ENCODE results near the gene CACNG3.
A peak's percentile ranks its signal among the peaks of the same experiment; 100 is the strongest.
"Not testable (repeated sequence)": the region's sequence is repeated elsewhere in the genome, so short reads cannot be mapped to it uniquely, and the experiment has no call there.

CACNG3 gene

DNA sequence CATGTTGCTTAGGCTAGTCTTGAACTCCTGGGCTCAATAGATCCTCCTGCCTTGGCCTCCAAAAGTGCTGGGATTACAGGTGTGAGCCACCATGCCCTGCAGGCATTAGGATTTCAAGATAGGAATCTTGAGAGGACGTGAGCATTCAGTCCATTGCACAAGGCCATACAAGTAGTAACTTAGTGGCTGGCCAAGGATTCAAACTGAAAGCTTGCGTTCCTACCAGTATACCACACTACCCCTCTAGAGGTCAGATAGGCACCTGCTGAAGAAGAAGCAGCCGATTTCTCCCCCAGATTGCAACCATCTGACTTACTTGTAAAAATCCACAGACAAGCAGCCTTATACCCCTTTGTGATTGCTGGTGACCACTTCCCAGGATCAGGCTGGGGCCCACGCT is 80.9 kb downstream of the CACNG3 start:
- DNase-seq = no peak

DNA sequence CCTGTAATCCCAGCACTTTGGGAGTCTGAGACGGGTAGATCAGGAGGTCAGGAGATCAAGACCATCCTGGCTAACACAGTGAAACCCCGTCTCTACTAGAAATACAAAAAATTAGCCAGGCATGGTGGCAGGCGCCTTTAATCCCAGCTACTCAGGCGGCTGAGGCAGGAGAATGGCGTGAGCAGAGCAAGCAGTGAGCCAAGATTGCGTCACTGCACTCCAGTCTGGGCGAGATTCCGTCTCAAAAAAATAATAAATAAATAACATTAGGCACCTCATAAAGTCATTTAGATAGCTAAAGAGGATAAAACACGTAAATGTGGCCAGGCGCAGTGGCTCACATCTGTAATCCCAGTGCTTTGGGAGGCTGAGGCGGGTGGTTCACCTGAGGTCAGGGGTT is 87.7 kb downstream of the CACNG3 start:
- not testable (repeated sequence) for DNase-seq

DNA sequence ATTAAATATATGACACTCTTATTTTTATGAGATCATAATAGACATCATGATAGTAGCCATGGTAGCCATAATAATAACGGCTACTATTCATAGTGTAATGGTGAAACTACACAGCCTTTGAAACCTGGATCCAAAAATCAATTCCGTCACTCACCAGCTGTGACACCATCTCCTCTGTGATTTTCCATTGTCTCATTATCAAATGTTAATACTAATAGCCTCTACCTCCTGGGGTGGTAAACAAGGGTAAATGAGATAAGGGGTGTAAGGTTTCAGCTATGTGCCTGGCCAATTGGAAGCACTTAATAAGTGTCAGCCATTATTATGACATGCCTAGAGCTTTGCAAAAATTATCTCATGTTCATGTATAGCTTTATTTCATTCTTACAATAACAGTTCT is 88.6 kb downstream of the CACNG3 start:
- peak; percentile 6 for DNase-seq

DNA sequence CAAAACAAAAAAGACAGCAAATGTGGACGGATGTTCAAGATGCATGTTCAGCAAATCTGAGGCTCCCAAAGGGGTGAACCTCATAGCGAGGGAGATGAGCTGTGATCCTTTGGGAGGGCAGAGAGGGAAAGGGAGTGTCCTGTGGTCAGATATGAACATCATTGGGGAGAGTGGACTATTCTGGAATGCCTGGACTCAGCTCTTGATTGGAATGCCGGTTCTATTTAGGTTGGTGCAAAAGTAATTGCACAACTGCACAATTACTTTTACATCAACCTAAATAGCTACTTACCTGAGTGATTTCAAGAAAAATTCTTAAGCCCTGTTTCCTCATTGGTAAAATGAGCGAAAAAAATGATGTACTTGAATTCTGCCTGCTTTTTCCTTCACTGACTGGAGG is 89.6 kb downstream of the CACNG3 start:
- DNase-seq = no peak

DNA sequence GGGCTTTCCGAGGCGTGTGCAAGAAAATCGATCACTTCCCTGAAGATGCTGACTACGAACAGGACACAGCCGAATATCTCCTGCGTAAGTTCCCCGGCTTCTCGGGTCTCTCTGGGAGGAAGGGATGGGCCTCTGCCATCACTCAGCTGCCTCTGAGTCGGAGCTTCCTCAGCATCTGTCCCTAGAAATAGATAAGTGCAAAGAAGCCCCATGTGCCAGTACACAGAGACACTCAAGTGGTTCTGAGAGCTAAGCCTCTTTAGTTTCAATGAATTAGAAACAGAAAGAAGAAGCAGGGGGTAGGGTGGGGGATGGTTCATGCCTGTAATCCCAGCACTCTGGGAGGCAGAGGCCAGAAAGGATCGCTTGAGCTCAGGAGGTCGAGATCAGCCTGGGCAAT is 90.6 kb downstream of the CACNG3 start:
- DNase-seq = no peak

DNA sequence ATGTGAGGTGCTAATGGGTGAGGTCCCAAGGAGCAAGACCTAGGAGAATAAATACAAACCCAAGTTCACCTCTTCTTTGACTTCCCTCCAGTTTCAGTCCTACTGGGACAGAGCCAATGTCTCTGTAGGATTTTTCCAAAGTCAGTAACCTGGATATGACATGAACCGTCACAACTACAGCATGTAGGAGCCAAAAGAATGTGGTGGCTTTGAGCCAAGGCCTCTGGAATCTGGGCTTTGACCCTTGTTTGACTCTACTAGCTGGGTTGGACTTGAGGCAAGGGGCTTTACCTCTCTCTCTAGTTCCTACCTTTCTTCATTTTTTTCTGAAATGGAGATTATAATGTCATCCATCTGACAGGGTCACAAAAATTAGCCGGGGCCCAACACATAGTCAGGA is 91.4 kb downstream of the CACNG3 start:
- no peak for DNase-seq

DNA sequence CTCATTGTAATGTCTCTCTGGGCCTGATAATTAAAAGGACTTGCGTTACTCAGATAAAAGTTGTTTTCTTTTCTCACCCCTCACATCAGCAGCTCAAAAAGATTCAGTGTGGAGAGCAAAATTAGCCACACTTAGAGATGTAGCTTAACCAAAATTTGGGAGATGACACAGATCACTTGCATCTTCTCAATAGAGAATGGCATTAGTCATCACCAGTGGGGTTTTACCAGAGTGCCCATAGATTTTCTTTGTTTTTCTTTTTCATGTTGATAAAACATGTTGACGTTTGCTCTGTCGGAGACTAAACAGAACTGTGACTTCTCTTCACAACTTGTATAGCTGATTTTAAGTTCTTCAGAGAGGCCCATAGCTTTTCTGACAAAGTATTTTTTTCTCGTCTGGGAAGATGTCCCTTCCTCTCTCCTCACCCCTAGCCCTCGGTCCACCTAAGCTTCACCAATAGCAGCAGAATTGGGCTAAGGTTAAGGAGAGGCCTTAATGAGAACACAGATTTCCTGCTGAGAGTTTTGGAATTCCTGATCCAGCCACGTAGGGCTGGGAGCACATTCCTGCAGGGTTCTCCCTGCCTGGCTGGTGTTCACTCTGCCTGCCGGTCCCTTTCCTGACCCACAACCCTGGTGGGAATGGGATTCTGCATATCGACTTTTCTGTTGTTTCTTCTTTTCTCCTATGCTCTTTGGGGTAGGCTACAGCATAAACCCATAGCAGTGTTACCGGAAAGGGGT is 92.6 kb downstream of the CACNG3 start:
- no peak for DNase-seq

DNA sequence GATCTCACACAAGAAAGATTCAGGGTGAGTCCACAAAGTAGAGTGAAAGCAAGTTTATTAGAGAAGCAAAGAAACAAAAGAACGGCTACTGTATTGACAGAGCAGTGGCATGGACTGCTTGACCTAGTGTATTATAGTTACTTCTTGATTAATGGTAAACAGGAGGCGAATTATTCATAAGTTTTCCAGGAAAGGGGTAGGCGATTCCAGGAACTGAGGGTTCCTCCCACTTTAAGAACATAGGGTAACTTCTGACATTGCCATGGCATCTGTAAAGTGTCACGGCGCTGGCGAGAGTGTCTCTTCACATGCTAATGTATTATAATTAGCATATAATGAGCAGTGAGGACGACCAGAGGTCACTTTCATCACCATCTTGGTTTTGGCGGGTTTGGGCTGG is 93.2 kb downstream of the CACNG3 start:
- DNase-seq = no peak

DNA sequence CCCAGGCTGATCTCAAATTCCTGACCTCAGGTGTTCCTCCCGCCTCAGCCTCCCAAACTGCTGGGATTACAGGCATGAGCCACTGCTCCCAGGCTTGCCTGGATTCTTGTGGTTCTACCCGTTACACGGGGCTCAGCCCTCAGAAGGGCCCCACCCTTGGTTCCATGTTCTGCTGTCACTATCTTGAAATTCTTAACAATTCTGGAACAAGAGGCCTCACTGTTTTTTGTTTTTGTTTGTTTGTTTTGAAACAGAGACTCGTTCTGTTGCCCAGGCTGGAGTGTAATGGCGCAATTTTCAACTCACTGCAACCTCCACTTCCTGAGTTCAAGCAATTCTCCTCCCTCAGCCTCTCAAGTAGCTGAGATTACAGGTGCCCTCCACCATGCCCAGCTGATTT is 96.6 kb downstream of the CACNG3 start:
- no peak for DNase-seq

DNA sequence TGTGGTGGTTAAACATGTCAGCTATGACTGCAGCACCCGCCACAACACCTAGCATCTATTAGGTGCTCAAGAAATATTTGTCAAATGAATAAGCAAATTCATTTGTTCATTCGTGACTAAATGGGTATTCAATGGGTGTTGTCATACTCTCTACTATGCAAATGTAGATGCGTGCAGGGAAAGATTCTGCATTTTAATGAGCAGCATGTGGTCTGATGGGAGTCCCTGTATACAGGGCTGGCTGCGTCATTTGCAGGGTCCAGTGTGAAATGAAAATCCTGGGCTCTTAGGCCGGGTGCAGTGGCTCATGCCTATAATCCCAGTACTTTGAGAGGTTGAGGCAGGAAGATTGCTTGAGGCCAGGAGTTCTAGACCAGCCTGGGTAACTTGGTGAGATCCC is 97.5 kb downstream of the CACNG3 start:
- DNase-seq = no peak

DNA sequence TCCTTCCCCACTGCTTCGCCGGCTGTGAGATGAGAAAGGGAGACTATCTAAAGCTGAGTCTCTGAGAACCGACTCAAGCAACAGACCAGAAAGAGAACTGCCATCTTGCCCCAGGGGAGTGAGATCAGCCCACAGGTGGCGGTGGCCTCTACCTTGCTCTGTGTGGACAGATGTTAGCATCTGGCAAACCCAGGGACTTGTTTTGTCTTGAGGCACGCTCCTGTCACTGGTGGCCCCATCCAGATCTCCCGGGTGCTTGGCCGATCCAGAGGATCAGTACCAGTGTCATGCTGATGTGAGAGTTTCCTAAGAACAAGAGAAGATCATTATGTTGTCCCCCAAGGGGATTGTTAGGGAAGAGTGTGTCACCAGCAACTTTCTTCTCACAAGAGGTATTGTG is 101.4 kb downstream of the CACNG3 start:
- no peak for DNase-seq

DNA sequence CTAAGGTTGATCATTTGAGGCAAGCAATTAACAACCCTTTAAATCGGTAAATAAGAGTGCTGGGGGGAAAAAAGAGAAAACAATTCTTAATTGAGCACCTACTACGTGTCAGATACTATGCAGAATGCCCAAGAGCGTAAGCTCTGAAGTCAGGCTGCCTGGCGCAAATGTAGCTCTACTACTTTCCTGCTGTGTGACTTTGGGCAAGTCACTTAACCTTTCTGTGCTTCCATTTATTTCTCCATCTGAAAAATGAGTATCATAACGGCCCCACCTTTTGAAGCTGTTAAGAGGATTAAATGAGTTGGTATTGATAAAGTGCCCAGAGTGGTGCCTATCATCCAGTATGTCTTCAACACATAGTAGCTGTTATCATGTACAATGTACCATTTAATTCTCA is 102.0 kb downstream of the CACNG3 start:
- DNase-seq = no peak

DNA sequence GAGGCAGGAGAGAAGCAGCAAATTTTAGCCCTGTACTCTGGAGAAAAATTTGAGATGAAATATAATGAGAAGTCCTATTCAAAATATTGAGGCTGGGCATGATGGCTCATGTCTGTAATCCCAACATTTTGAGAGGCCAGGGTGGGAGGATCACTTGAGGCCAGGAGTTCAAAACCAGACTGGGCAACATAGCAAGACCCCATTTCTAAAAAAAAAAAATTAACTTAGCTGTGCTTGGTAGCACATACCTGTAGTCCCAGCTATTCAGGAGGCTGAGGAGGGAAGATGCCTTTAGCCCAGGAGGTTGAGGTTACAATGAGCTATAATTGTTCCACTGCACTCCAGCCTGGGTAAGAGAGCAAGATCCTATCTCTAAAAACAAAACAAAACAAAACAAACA is 103.4 kb downstream of the CACNG3 start:
- DNase-seq = no peak

DNA sequence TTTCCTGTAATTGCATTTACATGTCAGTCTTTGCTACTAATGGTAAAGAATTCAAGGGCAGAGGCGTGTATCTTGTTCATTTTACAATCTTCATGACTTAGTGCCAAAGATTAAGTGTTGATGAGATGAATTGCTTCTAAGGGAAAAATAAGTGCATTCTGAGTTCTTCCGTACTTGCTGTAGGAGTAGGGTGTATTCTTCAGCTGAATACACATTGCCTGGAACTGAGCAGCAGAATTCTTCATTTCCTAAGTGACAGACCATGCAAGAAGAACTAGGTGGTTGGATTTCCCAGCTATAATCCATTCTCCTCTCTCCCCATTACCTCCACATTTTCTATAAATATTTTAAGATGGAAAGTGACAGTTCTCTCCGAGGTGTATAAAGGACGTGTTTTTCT is 104.8 kb downstream of the CACNG3 start:
- no peak for DNase-seq

DNA sequence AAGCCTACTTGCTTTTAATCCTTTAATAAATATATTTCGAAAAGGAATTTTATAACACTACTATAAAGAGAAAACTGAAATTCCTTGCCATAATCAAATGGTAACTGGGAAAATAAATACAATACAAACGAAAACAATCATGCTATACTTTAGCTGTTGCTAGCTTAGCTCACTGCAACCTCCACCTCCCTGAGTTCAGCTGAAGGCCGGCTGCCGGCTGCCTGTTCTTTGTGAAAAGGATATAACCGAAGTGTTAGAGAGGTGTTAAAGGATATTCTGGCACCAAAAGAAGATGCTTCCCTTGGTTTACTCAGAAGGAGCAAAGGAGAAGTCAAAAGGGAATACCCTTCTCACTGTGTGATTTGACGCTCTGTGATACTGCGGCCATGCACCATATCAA is 108.5 kb downstream of the CACNG3 start:
- DNase-seq = no peak

DNA sequence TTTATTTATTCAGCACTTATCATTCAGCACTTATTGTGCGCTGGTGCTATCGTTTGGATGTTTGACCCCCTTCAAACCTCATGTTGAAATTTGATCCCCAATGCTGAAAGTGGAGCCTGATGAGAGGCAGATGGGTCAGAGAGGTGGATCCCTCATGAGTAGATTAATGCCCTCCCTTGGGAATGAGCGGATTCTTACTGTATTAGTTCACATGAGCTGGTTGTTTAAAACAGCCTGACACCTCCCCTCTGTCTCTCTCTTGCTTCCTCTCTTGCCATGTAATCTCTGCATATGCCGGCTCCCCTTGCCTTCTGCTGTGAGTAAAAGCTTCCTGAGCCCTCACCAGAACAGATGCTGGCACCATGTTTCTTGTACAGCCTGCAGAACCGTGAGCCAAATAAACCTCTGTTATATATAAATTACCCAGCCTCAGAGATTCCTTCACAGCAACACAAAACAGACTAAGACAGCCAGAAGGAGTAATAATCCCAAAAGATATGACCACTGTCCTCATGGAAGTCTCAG is 111.1 kb downstream of the CACNG3 start:
- DNase-seq = peak; percentile 41

DNA sequence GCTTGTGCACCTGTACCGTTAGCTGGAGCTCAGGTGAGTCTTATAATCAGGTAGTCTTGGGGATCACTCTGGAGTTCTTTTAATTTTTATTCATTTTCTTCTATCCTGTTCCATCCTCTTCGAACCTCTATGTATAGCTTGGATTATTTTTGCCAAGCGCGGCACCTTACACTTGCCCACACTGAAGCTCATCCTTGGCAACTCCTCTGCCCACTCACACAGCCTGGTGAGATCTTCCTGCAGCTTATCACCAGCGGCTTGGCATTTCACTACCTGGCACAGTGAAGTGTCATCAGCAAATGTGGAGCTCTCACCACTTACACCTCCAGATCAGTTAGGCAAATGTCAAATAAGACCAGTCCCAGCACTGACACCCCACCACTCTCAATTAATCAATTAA is 116.7 kb downstream of the CACNG3 start:
- no peak for DNase-seq

DNA sequence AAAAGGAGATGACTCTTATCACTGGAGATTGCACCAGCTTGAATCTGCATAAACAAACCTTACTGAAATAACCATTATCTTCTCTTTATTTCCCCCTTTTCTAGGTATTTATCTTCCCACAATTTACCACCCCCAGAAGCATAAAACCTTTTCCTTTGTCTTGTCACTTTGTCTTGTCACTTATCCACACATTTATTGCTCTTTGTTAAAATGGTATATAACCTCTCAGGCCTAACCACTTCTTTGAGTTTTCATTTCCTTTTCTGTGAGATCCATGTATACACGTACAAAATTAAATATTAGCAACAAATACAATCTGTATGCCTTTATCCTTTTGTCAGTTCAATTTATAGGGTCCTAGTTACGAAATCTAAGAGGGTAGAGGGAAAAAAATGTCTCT is 122.9 kb downstream of the CACNG3 start:
- no peak for DNase-seq

DNA sequence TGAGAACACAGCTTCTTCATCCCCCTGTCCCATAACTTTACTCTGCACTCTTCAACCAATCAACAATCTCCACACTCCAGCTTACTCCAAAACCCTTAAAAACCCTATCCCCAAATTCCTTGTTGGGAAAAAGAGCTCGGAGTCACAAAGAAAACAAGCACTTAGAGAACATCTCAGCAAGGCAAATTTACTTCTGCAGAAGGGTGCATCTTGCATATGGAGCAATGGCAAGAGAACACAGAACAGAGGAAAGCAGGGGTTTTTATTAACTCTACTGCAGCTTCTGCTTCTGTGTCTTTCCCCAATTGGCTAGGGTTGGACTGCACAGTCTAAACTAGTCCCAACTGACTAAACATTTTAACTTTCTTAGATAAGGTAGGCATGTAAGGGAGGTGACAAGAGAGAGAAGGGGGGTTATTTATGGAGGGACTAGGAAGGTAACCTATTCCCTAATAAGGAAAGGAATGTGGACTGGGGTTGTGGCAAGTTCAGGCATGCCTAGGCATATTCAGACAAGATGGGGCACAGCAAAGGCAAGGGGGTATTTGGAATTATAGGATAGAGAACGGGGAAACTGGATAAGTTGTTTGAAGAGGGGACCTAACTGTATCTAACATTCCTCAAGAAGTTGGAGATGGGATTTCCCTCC is 125.5 kb downstream of the CACNG3 start:
- DNase-seq = no peak

DNA sequence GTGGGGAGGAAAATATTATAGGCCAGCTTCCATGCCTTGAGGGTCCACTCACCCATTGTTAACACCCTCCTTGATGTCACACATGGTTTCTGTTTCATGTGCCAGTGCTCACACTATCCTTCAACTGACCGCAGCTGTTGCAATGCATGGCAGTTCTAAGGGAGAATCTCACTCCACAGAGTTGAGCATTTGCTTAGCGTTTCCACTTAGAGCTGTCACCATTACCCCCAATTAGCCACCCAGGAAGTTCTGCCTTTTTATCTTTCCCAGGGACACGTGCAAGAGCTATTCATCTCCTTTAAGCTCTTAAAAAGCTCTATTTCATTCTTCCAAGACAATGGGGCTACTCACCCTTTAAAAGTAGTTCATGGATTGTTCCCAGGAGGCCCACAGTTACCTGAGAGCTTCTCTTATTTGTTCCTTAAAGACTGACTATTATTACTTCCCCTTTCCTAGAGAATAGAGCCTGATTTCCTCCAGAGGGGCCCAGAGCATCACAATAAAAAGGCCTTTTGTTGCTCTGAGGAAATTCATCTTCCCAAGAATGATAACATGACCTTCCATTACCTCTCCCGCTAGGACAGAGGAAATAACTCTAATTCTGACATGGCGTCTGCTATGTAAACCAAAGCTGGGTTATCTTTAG is 126.8 kb downstream of the CACNG3 start:
- DNase-seq = no peak

DNA sequence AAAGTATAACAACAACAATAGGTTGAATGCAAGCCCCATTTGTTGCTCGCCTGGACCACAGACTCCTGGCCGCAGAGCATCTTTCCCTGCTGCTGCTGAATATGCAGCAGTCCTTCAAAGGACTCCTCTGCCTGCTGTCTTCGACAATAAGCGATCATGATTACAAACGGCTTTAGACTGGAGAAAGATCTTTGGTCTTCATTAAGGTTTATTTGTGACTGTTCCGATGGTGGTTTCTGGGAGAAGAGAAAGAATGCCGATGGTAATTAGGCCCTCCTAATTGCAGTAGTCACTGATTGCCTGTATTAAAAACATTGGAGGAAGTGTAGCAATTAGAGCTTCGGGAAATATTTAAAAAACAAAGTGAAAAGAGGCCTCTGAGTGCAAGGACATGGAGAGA is 138.2 kb downstream of the CACNG3 start:
- DNase-seq = no peak

DNA sequence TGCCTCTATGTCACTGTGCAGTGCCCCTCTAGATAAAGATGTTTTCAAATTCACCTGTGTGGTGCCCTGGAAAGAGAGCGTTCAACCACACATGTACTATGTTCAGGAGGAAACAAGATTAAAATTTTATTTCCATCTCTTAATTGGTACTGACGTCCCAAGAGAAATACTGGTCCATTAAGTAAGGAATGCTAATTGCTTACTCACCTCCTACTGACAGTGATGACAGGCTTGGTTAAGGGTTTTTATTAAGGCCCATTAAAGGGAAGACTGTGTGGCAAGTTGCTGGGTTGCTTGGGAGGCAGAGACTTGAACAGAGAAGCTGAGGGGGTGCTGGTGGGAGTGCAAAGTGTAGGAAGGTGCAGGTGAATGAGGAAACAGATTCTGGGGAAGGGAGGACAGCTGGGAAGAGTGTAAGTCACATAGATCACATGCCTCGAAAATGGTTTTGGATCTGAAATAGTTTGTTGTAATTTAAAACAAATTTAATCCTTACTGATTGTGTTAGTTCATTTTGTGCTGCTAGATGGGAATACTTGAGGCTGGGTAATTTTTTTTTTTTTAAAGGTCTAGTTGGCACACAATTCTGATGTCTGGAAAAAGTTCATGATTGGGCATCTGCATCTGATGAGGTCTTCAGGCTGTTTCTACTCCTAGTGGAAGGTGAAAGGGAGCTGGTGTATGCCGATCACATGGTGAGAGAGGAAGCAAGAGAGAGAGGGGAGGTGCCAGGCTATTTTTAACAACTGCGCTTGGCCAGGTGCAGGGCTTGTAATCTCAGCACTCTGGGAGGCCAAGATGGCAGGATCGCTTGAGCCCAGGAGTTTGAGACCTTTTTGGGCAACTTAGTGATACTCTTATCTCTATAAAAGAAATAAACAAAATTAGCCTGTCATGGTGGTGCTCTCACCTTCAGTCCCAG is 140.5 kb downstream of the CACNG3 start:
- peak; percentile 5 for DNase-seq

DNA sequence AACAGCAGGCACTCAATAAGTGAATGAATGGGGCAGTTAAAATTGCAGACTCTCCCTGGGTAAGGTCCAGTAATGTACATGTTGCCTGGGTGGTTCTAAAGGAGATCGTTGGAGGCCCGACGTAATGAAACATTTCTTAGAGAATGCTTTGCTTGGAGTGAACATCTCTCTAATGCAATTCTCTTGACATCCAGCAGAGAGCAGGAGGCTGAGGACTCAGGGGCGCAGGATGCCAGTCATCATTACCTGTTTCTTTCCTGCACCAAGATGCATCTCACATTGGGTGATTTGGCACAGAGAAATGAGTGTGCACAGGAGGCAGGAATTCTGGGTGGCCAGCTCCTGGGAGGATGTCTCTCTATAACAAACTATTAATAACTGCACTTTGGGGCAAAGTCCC is 152.9 kb downstream of the CACNG3 start:
- DNase-seq = no peak
